Fibroblast of lung (primary cell): Measurements from ENCODE around the gene TJP3.

Experiments used
- CTCF ChIP-seq, 2 donors: IDR thresholded peaks in 1 of 2; conservative IDR thresholded peaks in 1 of 2; 1 replicate in 1 of 2; 2 replicates in 1 of 2; pipeline ENCODE4 v1.5.1; 2011 to 2012; ENCODE audit warnings: low read length in 2 of 2, control low read depth in 1 of 2, inconsistent platforms in 1 of 2, low read depth in 1 of 2, mild to moderate bottlenecking in 1 of 2
- EZH2 ChIP-seq: IDR thresholded peaks from 2 replicates; pipeline ENCODE4 v1.5.1; 2012; ENCODE audit warnings: low read length, control low read depth, mild to moderate bottlenecking; ENCODE audit errors: missing control alignments

GRCh38 chr19:3697094-3697493 is 11.1 kb upstream of the TJP3 start:
- TF ChIP-seq CTCF (conservative IDR thresholded peaks at IDR 0.05 in 1 of 2, IDR thresholded peaks at IDR 0.05 in 1 of 2; ENCODE audit: low read depth in 1 of 2, low read length in 2 of 2) (no peak), EZH2 (no peak)
